Osteocyte (in vitro differentiated cells): ENCODE data around the gene PREB. TPM values are rescaled to one million over a fixed set of nuclear protein-coding genes. Genes with fewer than 3 reads are reported as not detected.

Experiments used
- DNase-seq: peaks from one replicate; pipeline ENCODE4 v3.0.0; 2021; ENCODE audit warnings: mixed read lengths; ENCODE audit not compliant: unreplicated experiment; ENCODE audit errors: extremely low spot score
- H3K27ac Mint-ChIP-seq: one replicate; pipeline ENCODE4 v1.8.0; 2021; ENCODE audit warnings: mild to moderate bottlenecking, mixed read lengths; ENCODE audit not compliant: unreplicated experiment
- H3K27me3 Mint-ChIP-seq: one replicate; pipeline ENCODE4 v1.8.0; 2021; ENCODE audit warnings: mixed read lengths; ENCODE audit not compliant: unreplicated experiment
- H3K36me3 Mint-ChIP-seq: one replicate; pipeline ENCODE4 v1.8.0; 2021; ENCODE audit warnings: mixed read lengths; ENCODE audit not compliant: unreplicated experiment
- H3K4me1 Mint-ChIP-seq: one replicate; pipeline ENCODE4 v1.8.0; 2021; ENCODE audit warnings: mixed read lengths; ENCODE audit not compliant: unreplicated experiment
- H3K4me3 Mint-ChIP-seq: one replicate; pipeline ENCODE4 v1.8.0; 2021; ENCODE audit warnings: mild to moderate bottlenecking, moderate library complexity, mixed read lengths; ENCODE audit not compliant: unreplicated experiment
- H3K9me3 Mint-ChIP-seq: one replicate; pipeline ENCODE4 v1.8.0; 2021; ENCODE audit warnings: mixed read lengths; ENCODE audit not compliant: unreplicated experiment
- total RNA-seq: library from RNA; stranded (reverse); gene quantifications from 2 replicates; pipeline ENCODE4 v1.2.1, GENCODE V29; 2021
- TF ChIP-seq, protein P1 (sequence below): fragments of 200-600 bp; sonication (generic); IDR thresholded peaks from 2 replicates; pipeline ENCODE4 v1.5.0; 2021; ENCODE audit warnings: antibody characterized with exemption, mild to moderate bottlenecking, moderate library complexity

PREB gene
- total RNA-seq, 1 donor from 2014 or later, result 46.3 TPM

DNA sequence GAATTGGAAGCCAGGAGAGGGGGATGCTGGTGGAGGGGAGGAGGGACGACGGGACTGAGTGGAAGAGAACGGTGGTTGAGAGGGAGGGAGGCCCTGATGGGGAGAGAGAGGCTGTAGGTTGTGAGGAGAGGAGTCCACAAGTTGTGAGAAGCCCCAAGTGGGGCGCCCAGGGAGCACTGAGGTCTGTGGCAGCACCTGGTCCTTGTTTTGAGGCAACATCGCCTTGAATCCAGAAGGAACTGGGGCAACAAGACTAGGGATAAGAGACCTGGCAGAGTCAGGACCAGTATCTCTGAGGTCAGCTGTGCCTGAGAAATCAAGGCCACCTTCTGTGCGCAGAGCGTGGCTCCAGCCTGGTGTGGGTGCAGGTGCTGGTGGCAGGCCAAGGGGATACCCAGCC, 3.7 kb upstream of the PREB start:
- Mint-ChIP-seq H3K36me3 (no peaks in the 10 kb centered on the region), H3K27ac (no peak overlapping the region), H3K9me3 (peaks cover 5% of the 10 kb centered on the region), H3K4me3 (no peak overlapping the region), H3K27me3 (peaks cover 25% of the 10 kb centered on the region), H3K4me1 (peaks cover 10% of the 10 kb centered on the region)
- TF ChIP-seq, protein P1, sequence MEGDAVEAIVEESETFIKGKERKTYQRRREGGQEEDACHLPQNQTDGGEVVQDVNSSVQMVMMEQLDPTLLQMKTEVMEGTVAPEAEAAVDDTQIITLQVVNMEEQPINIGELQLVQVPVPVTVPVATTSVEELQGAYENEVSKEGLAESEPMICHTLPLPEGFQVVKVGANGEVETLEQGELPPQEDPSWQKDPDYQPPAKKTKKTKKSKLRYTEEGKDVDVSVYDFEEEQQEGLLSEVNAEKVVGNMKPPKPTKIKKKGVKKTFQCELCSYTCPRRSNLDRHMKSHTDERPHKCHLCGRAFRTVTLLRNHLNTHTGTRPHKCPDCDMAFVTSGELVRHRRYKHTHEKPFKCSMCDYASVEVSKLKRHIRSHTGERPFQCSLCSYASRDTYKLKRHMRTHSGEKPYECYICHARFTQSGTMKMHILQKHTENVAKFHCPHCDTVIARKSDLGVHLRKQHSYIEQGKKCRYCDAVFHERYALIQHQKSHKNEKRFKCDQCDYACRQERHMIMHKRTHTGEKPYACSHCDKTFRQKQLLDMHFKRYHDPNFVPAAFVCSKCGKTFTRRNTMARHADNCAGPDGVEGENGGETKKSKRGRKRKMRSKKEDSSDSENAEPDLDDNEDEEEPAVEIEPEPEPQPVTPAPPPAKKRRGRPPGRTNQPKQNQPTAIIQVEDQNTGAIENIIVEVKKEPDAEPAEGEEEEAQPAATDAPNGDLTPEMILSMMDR, result no peak
- DNase-seq, result no peak

DNA sequence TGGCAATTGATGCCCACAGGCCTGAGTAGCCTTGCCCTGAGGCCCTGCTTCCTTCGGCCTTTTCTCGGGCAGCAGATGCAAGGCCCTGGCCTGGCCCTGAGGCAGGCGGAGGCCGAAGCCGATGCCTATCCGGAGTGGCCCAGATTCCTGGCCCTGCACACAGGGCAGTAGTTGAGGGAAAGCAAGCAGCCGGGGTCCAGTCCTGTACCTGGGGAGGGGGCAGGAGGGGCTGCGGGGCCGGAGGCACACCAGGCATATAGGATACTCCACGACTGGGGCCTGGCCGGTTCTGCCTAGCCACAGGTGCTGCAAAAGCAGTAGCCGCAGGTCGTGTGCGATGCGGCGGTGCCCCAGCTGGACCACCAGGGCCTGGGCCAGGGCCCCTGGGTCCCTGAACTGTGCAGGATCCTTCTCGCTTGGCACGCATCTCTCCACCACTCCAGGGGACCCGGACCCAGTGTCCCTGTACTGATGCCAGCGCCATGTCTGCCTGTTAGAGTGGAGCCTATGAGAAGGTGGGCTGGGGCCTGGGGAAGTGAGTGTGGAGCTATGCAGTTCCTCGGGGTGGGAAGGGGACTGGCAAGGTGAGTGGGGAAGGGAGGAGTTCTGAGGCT, 3.0 kb upstream of the PREB start:
- no peak for DNase-seq
- no peaks in the 10 kb centered on the region for H3K36me3 Mint-ChIP-seq
- no peak overlapping the region for H3K27ac Mint-ChIP-seq
- peaks cover 20% of the 10 kb centered on the region for H3K27me3 Mint-ChIP-seq
- H3K4me1 Mint-ChIP-seq, result peaks cover 14% of the 10 kb centered on the region
- no peaks in the 10 kb centered on the region for H3K9me3 Mint-ChIP-seq
- H3K4me3 Mint-ChIP-seq, result no peak overlapping the region
- TF ChIP-seq, protein P1, result no peak

DNA sequence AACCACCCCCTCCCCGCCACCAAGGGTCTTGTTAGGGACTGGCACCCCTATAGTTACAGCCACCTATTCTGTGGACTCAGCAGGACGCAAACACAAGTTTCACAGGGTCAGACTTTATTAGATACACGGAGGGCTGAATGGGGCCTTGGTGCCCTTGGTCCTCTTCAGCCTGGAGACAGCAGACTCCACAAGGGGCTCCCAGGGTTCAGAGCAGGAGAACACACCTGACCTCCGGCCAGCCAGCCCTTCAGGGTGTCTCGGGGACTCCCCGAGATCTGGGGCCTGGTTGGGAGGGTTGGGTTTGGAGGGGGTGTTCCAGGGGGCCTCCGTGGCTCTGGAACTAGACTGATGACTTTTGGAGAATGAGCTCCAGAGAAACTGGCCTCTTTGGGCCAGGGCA, 2.3 kb upstream of the PREB start:
- DNase-seq, result no peak
- no peak overlapping the region for H3K27ac Mint-ChIP-seq
- TF ChIP-seq, protein P1, result no peak
- H3K4me1 Mint-ChIP-seq, result peaks cover 14% of the 10 kb centered on the region
- peaks cover 17% of the 10 kb centered on the region for H3K27me3 Mint-ChIP-seq
- no peak overlapping the region for H3K4me3 Mint-ChIP-seq
- H3K9me3 Mint-ChIP-seq, result no peaks in the 10 kb centered on the region
- H3K36me3 Mint-ChIP-seq, result peaks cover under 1% of the 10 kb centered on the region

DNA sequence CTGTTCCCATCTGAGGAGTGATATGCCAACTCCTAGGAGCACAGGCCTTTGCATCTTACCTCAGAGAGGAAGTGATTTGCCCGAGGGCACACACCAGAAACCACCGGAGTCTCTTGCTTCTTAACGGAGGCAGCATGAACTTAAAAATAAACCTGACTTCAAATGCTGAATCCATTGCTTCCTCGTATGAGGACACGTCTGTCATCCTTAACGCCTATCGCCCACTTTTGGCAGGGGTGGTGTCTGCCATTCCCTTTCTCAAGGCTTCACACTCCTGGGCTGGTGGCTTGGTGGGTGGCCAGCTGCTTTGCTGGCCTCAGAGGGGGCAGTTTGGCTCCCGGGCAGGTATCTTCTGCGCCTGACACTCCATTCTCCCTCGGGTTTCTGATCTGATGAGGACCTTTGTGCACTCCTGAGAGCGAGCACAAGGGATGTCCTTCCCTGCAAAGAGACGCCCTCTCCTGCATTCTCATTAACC, 1.1 kb upstream of the PREB start:
- TF ChIP-seq, protein P1, result no peak
- no peaks in the 10 kb centered on the region for H3K9me3 Mint-ChIP-seq
- H3K4me3 Mint-ChIP-seq, result peak overlapping the region; percentile 94
- DNase-seq, result no peak
- peaks cover 17% of the 10 kb centered on the region for H3K27me3 Mint-ChIP-seq
- H3K4me1 Mint-ChIP-seq, result peaks cover 14% of the 10 kb centered on the region
- H3K36me3 Mint-ChIP-seq, result peaks cover 10% of the 10 kb centered on the region
- H3K27ac Mint-ChIP-seq, result peak overlapping the region; percentile 74

DNA sequence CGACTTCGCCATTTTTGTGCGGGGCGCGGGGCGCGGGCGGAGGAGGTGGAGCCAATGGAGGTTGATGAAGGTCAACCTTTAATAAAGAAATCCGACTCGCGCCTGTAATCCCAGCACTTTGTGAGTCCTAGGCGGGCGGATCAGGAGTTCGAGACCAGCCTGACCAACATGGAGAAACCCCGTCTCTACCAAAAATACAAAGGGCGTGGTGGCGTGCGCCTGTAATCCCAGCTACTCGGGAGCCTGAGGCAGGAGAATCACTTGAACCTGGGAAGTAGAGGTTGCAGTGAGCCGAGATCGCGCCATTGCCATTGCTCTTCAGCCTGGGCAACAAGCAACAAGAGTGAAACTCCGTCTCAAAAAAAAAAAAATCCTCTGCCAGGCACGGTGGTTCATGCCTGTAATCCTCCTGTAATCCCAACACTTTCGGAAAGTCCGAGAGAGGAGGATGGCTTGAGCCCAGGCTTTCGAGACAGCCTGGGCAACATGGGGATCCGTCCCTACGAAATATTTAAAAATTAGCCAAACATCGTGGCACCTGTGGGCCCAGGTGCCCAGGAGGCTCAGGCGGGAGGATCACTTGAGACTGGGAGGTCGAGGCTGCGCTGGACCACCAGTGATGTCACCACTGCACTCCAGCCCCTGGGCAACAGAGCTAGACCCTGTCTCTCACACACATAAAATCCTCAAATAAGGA, 493 bp upstream of the PREB start:
- no peaks in the 10 kb centered on the region for H3K9me3 Mint-ChIP-seq
- no peak for DNase-seq
- H3K36me3 Mint-ChIP-seq, result peaks cover 14% of the 10 kb centered on the region
- H3K4me1 Mint-ChIP-seq, result peaks cover 14% of the 10 kb centered on the region
- peak overlapping the region; percentile 94 for H3K4me3 Mint-ChIP-seq
- H3K27me3 Mint-ChIP-seq, result peaks cover 15% of the 10 kb centered on the region
- TF ChIP-seq, protein P1, result no peak
- peak overlapping the region; percentile 90 for H3K27ac Mint-ChIP-seq
